ENCODE data around the gene YAE1. TPM values are rescaled to one million over a fixed set of nuclear protein-coding genes. Genes with fewer than 3 reads are reported as not detected.

Gene YAE1
- total and polyA plus RNA-seq, 2 experiments from 2014 or later: 30.5 to 107 TPM

DNA sequence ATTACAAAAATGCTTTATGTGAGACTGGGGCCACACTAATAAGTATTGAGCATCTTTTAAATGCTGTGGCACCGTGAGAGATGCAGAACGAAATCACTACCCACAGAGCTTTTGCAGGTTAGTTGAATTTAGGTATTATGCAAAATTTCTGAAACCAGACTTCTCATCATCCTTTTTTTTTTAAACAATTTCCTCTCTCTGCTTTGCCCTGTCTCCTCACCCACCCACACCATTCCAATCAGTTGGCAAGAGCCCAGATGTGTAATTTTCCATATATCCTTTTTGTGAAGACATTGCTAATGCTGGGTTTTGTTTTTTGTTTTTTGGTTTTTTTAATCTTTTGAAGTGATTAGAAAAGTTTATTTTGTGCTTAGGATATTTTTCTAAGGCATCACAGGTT is 1.1 kb downstream of the YAE1 start:
- Histone ChIP-seq H3K4me1 (ENCODE audit: insufficient read depth) (peaks cover 4% of the 10 kb centered on the region; the same call in 1 of the 2 replicates), H3K27me3 (ENCODE audit: insufficient read depth) (no peaks in the 10 kb centered on the region), H3K79me2 (replicated peaks; ENCODE audit: insufficient read depth) (peaks cover 27% of the 10 kb centered on the region), H3K36me3 (ENCODE audit: insufficient read depth) (peaks cover 19% of the 10 kb centered on the region), H3K4me3 (peak overlapping the region; percentile 79), H3F3A (replicated peaks; ENCODE audit: low read depth) (no peaks in the 10 kb centered on the region), H4K20me1 (replicated peaks; ENCODE audit: insufficient read depth) (no peaks in the 10 kb centered on the region), H3K4me2 (peak overlapping the region; percentile 84), H2AFZ (no peak overlapping the region), H3K27ac (ENCODE audit: low read depth) (no peak overlapping the region), H3K9me2 (ENCODE audit: insufficient read depth) (no peaks in the 10 kb centered on the region)
- no peak overlapping the region for H3K27ac Mint-ChIP-seq
- peaks cover 6% of the 10 kb centered on the region for H3K36me3 Mint-ChIP-seq (ENCODE audit: low read depth)
- H3K9me3 Mint-ChIP-seq: no peaks in the 10 kb centered on the region
- no peak for ATAC-seq
- no peaks in the 10 kb centered on the region for H3K27me3 Mint-ChIP-seq (ENCODE audit: insufficient read depth, low read depth, poor library complexity)
- peaks cover 7% of the 10 kb centered on the region; the same call in 2 of the 3 replicates for H3K4me1 Mint-ChIP-seq
- DNase-seq (ENCODE audit: low spot score): no peak
- peak overlapping the region; percentile 100 for H3K4me3 Mint-ChIP-seq
- no peak for TF ChIP-seq CREB1 (CRISPR knock-in tag; IDR thresholded peaks at IDR 0.05; ENCODE audit: low read depth)
- TF ChIP-seq JUNB (IDR thresholded peaks at IDR 0.05; ENCODE audit: unreplicated experiment): no peak
- no peak for TF ChIP-seq EZH2 (IDR thresholded peaks at IDR 0.05; ENCODE audit: low read depth, unreplicated experiment)
- TF ChIP-seq, protein P1, sequence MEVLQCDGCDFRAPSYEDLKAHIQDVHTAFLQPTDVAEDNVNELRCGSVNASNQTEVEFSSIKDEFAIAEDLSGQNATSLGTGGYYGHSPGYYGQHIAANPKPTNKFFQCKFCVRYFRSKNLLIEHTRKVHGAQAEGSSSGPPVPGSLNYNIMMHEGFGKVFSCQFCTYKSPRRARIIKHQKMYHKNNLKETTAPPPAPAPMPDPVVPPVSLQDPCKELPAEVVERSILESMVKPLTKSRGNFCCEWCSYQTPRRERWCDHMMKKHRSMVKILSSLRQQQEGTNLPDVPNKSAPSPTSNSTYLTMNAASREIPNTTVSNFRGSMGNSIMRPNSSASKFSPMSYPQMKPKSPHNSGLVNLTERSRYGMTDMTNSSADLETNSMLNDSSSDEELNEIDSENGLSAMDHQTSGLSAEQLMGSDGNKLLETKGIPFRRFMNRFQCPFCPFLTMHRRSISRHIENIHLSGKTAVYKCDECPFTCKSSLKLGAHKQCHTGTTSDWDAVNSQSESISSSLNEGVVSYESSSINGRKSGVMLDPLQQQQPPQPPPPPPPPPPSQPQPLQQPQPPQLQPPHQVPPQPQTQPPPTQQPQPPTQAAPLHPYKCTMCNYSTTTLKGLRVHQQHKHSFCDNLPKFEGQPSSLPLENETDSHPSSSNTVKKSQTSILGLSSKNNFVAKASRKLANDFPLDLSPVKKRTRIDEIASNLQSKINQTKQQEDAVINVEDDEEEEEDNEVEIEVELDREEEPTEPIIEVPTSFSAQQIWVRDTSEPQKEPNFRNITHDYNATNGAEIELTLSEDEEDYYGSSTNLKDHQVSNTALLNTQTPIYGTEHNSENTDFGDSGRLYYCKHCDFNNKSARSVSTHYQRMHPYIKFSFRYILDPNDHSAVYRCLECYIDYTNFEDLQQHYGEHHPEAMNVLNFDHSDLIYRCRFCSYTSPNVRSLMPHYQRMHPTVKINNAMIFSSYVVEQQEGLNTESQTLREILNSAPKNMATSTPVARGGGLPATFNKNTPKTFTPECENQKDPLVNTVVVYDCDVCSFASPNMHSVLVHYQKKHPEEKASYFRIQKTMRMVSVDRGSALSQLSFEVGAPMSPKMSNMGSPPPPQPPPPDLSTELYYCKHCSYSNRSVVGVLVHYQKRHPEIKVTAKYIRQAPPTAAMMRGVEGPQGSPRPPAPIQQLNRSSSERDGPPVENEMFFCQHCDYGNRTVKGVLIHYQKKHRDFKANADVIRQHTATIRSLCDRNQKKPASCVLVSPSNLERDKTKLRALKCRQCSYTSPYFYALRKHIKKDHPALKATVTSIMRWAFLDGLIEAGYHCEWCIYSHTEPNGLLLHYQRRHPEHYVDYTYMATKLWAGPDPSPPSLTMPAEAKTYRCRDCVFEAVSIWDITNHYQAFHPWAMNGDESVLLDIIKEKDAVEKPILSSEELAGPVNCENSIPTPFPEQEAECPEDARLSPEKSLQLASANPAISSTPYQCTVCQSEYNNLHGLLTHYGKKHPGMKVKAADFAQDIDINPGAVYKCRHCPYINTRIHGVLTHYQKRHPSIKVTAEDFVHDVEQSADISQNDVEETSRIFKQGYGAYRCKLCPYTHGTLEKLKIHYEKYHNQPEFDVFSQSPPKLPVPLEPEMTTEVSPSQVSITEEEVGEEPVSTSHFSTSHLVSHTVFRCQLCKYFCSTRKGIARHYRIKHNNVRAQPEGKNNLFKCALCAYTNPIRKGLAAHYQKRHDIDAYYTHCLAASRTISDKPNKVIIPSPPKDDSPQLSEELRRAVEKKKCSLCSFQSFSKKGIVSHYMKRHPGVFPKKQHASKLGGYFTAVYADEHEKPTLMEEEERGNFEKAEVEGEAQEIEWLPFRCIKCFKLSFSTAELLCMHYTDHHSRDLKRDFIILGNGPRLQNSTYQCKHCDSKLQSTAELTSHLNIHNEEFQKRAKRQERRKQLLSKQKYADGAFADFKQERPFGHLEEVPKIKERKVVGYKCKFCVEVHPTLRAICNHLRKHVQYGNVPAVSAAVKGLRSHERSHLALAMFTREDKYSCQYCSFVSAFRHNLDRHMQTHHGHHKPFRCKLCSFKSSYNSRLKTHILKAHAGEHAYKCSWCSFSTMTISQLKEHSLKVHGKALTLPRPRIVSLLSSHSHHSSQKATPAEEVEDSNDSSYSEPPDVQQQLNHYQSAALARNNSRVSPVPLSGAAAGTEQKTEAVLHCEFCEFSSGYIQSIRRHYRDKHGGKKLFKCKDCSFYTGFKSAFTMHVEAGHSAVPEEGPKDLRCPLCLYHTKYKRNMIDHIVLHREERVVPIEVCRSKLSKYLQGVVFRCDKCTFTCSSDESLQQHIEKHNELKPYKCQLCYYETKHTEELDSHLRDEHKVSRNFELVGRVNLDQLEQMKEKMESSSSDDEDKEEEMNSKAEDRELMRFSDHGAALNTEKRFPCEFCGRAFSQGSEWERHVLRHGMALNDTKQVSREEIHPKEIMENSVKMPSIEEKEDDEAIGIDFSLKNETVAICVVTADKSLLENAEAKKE (CRISPR knock-in tag; IDR thresholded peaks at IDR 0.05): no peak
- TF ChIP-seq REST (IDR thresholded peaks at IDR 0.05; ENCODE audit: unreplicated experiment): no peak
- TF ChIP-seq POLR2AphosphoS5 (IDR thresholded peaks at IDR 0.05; ENCODE audit: low read depth): no peak

All from GM23338 (cell line).